H9 (cell line): Measurements from ENCODE around the gene TMEM119. TPM values are rescaled to one million over a fixed set of nuclear protein-coding genes. Genes with fewer than 3 reads are reported as not detected.

Experiments
- DNase-seq: peaks from one replicate; pipeline ENCODE4 v3.0.0-alpha.2; 2017
- H2AFZ ChIP-seq: one replicate; pipeline ENCODE4 v1.6.1; 2013; ENCODE audit warnings: mild to moderate bottlenecking, low read length, control low read depth, moderate library complexity
- H2AK5ac ChIP-seq: 2 replicates; pipeline ENCODE4 v1.6.1; 2013; ENCODE audit warnings: low read length, control low read depth, mixed read lengths; ENCODE audit not compliant: insufficient read length
- H2BK120ac ChIP-seq: one replicate; pipeline ENCODE4 v1.6.1; 2013; ENCODE audit warnings: low read depth, mild to moderate bottlenecking, low read length, control low read depth, inconsistent platforms; ENCODE audit not compliant: poor library complexity, severe bottlenecking
- H2BK12ac ChIP-seq: 2 replicates; pipeline ENCODE4 v1.6.1; 2013; ENCODE audit warnings: low read length, control low read depth, mixed read lengths, low read depth; ENCODE audit not compliant: insufficient read length
- H2BK15ac ChIP-seq: 2 replicates; pipeline ENCODE4 v1.6.1; 2013; ENCODE audit warnings: low read depth, low read length, control low read depth
- H2BK20ac ChIP-seq: one replicate; pipeline ENCODE4 v1.6.1; 2013; ENCODE audit warnings: low read depth, mild to moderate bottlenecking, low read length, control low read depth, inconsistent platforms; ENCODE audit not compliant: poor library complexity, severe bottlenecking
- H2BK5ac ChIP-seq: 2 replicates; pipeline ENCODE4 v1.6.1; 2013; ENCODE audit warnings: low read length, control low read depth, mixed read lengths; ENCODE audit not compliant: insufficient read length
- H3K14ac ChIP-seq: 2 replicates; pipeline ENCODE4 v1.6.1; 2013; ENCODE audit warnings: low read length, control low read depth; ENCODE audit not compliant: insufficient read depth
- H3K18ac ChIP-seq: 2 replicates; pipeline ENCODE4 v1.6.1; 2013; ENCODE audit warnings: low read depth, mild to moderate bottlenecking, mixed read lengths, low read length, control low read depth; ENCODE audit not compliant: insufficient read length
- H3K23ac ChIP-seq: 2 replicates; pipeline ENCODE4 v1.6.1; 2013; ENCODE audit warnings: low read length, control low read depth, mixed read lengths, low read depth; ENCODE audit not compliant: insufficient read length
- H3K23me2 ChIP-seq: 2 replicates; pipeline ENCODE4 v1.6.1; 2013; ENCODE audit warnings: low read depth, mild to moderate bottlenecking, mixed read lengths, low read length, control low read depth; ENCODE audit not compliant: insufficient read length, poor library complexity, severe bottlenecking
- H3K27ac ChIP-seq: 2 replicates; pipeline ENCODE4 v1.5.1; 2013; ENCODE audit warnings: low read length, control low read depth, mixed read lengths, low read depth; ENCODE audit not compliant: insufficient read length
- H3K27me3 ChIP-seq: 2 replicates; pipeline ENCODE4 v1.6.1; 2013; ENCODE audit warnings: low read length, control low read depth, inconsistent platforms; ENCODE audit not compliant: insufficient read depth
- H3K4ac ChIP-seq: 2 replicates; pipeline ENCODE4 v1.6.1; 2013; ENCODE audit warnings: low read depth, mild to moderate bottlenecking, control low read depth, inconsistent platforms, low read length, moderate library complexity
- H3K4me1 ChIP-seq: 2 replicates; pipeline ENCODE4 v1.6.1; 2013; ENCODE audit warnings: low read length, control low read depth, inconsistent platforms; ENCODE audit not compliant: insufficient read depth
- H3K4me2 ChIP-seq: 2 replicates; pipeline ENCODE4 v1.6.1; 2013; ENCODE audit warnings: low read length, control low read depth, mixed read lengths; ENCODE audit not compliant: insufficient read length, insufficient read depth
- H3K56ac ChIP-seq: 2 replicates; pipeline ENCODE4 v1.6.1; 2013; ENCODE audit warnings: low read depth, mild to moderate bottlenecking, mixed read lengths, low read length, control low read depth; ENCODE audit not compliant: insufficient read length
- H3K79me1 ChIP-seq: 2 replicates; pipeline ENCODE4 v1.6.1; 2013; ENCODE audit warnings: low read depth, mild to moderate bottlenecking, moderate library complexity, low read length, control low read depth, inconsistent platforms; ENCODE audit not compliant: insufficient read depth, poor library complexity, severe bottlenecking
- H3K79me2 ChIP-seq: 2 replicates; pipeline ENCODE4 v1.6.1; 2013; ENCODE audit warnings: low read length, control low read depth, inconsistent platforms; ENCODE audit not compliant: insufficient read depth
- H3K9ac ChIP-seq: 2 replicates; pipeline ENCODE4 v1.6.1; 2013; ENCODE audit warnings: low read length, control low read depth, mixed read lengths; ENCODE audit not compliant: insufficient read length; ENCODE audit errors: extremely low read depth
- H3K9me3 ChIP-seq: one replicate; pipeline ENCODE4 v1.6.1; 2013; ENCODE audit warnings: low read depth, low read length, inconsistent platforms; ENCODE audit not compliant: control insufficient read depth
- H3T11ph ChIP-seq: one replicate; pipeline ENCODE4 v1.6.1; 2013; ENCODE audit warnings: mild to moderate bottlenecking, low read length, control low read depth, inconsistent platforms
- H4K20me1 ChIP-seq: one replicate; pipeline ENCODE4 v1.6.1; 2013; ENCODE audit not compliant: control insufficient read depth, insufficient read length, insufficient read depth
- H4K5ac ChIP-seq: 2 replicates; pipeline ENCODE4 v1.6.1; 2013; ENCODE audit warnings: low read depth, mild to moderate bottlenecking, mixed read lengths, low read length, control low read depth; ENCODE audit not compliant: insufficient read length
- H4K8ac ChIP-seq: replicated peaks from 2 replicates; pipeline ENCODE4 v1.6.1; 2013; ENCODE audit warnings: low read length, control low read depth, mixed read lengths, low read depth; ENCODE audit not compliant: insufficient read length
- H4K91ac ChIP-seq: 2 replicates; pipeline ENCODE4 v1.6.1; 2013; ENCODE audit warnings: low read depth, mild to moderate bottlenecking, moderate library complexity, mixed read lengths, low read length, control low read depth; ENCODE audit not compliant: insufficient read length
- H3K27ac Mint-ChIP-seq, 3 experiments: 2 replicates in 2 of 3; 3 replicates in 1 of 3; pipeline ENCODE4 v1.8.0; 2020 to 2021; ENCODE audit warnings: mixed read lengths in 3 of 3, mild to moderate bottlenecking in 1 of 3, moderate library complexity in 1 of 3
- H3K27me3 Mint-ChIP-seq: 2 replicates; pipeline ENCODE4 v1.8.0; 2021; ENCODE audit warnings: low read depth, mild to moderate bottlenecking, moderate library complexity, mixed read lengths
- H3K36me3 Mint-ChIP-seq, 3 experiments: 2 replicates in 2 of 3; 3 replicates in 1 of 3; pipeline ENCODE4 v1.8.0; 2020 to 2021; ENCODE audit warnings: low read depth in 3 of 3, mixed read lengths in 3 of 3; ENCODE audit not compliant: insufficient read depth in 1 of 3
- H3K4me1 Mint-ChIP-seq, 2 experiments: 2 replicates each; pipeline ENCODE4 v1.8.0; 2020; ENCODE audit warnings: mixed read lengths in 2 of 2
- H3K4me3 Mint-ChIP-seq, 2 experiments: 2 replicates in 1 of 2; 3 replicates in 1 of 2; pipeline ENCODE4 v1.8.0; 2020 to 2021; ENCODE audit warnings: mild to moderate bottlenecking in 2 of 2, mixed read lengths in 2 of 2, moderate library complexity in 1 of 2
- H3K9me3 Mint-ChIP-seq, 2 experiments: 2 replicates in 1 of 2; 3 replicates in 1 of 2; pipeline ENCODE4 v1.8.0; 2020; ENCODE audit warnings: mild to moderate bottlenecking in 2 of 2, mixed read lengths in 2 of 2, moderate library complexity in 1 of 2
- WGBS: extraction: QIAGEN DNeasy Blood & Tissue Kit; methylation state at CpG from one replicate; pipeline ENCODE4 v1.1.7; 2013; ENCODE audit warnings: missing lambda C conversion rate, low lambda C conversion rate, mixed read lengths; ENCODE audit not compliant: insufficient read length; ENCODE audit errors: extremely low coverage; 5-methylcytosine and 5-hydroxymethylcytosine counted together
- total RNA-seq: library from RNA; stranded (reverse); gene quantifications from 2 replicates; pipeline ENCODE4 v1.2.1, GENCODE V29; 2021
- TF ChIP-seq, protein P1 (sequence below): fragments of 200-600 bp; sonication (generic); conservative IDR thresholded peaks from 3 replicates; pipeline ENCODE4 v1.8.0; 2021; ENCODE audit warnings: antibody characterized with exemption, mild to moderate bottlenecking

TMEM119 gene
- total RNA-seq, 1 experiment from 2014 or later = not detected

GRCh38 chr12:108602976-108603704 lies 5.3 kb upstream of the TMEM119 start:
- Mint-ChIP-seq H3K4me3 (no peak overlapping the region), H3K36me3 (no peaks in the 10 kb centered on the region), H3K4me1 (peaks cover 12 to 20% of the 10 kb centered on the region in 2 experiments), H3K9me3 (no peaks in the 10 kb centered on the region; a peak in 1 of 5 replicates), H3K27me3 (peaks cover 2% of the 10 kb centered on the region), H3K27ac (no peak overlapping the region)
- no CpG with 5 or more reads among the region's 15 CpGs for WGBS
- no peak overlapping the region for H2BK5ac ChIP-seq
- H3K9ac ChIP-seq = no peak overlapping the region
- no peak overlapping the region for H2BK15ac ChIP-seq
- H4K5ac ChIP-seq = no peak overlapping the region
- no peak overlapping the region for H2BK12ac ChIP-seq
- DNase-seq = no peak
- H4K20me1 ChIP-seq = no peaks in the 10 kb centered on the region
- no peak overlapping the region for H2BK120ac ChIP-seq
- no peak overlapping the region for H2AFZ ChIP-seq
- no peak overlapping the region for H2BK20ac ChIP-seq
- no peaks in the 10 kb centered on the region for H3K4me1 ChIP-seq
- no peak overlapping the region for H3K4me2 ChIP-seq
- TF ChIP-seq, protein P1, sequence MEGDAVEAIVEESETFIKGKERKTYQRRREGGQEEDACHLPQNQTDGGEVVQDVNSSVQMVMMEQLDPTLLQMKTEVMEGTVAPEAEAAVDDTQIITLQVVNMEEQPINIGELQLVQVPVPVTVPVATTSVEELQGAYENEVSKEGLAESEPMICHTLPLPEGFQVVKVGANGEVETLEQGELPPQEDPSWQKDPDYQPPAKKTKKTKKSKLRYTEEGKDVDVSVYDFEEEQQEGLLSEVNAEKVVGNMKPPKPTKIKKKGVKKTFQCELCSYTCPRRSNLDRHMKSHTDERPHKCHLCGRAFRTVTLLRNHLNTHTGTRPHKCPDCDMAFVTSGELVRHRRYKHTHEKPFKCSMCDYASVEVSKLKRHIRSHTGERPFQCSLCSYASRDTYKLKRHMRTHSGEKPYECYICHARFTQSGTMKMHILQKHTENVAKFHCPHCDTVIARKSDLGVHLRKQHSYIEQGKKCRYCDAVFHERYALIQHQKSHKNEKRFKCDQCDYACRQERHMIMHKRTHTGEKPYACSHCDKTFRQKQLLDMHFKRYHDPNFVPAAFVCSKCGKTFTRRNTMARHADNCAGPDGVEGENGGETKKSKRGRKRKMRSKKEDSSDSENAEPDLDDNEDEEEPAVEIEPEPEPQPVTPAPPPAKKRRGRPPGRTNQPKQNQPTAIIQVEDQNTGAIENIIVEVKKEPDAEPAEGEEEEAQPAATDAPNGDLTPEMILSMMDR = no peak
- no peaks in the 10 kb centered on the region for H3K9me3 ChIP-seq
- no peak overlapping the region for H3K56ac ChIP-seq
- no peaks in the 10 kb centered on the region for H3K27me3 ChIP-seq
- no peak overlapping the region for H3K14ac ChIP-seq
- H3K23ac ChIP-seq = no peak overlapping the region
- H3K79me2 ChIP-seq = no peaks in the 10 kb centered on the region
- no peak overlapping the region for H3K4ac ChIP-seq
- H3K79me1 ChIP-seq = no peaks in the 10 kb centered on the region
- H3K18ac ChIP-seq = no peak overlapping the region
- no peak overlapping the region for H3K27ac ChIP-seq
- H3T11ph ChIP-seq = no peak overlapping the region
- H4K91ac ChIP-seq = no peak overlapping the region
- H4K8ac ChIP-seq = no peak overlapping the region
- H2AK5ac ChIP-seq = no peak overlapping the region
- no peaks in the 10 kb centered on the region for H3K23me2 ChIP-seq
